SIG-M5 treated with dmso at 0.1 percent for 504 hours (cell line): ENCODE measurements around the gene TLR4.

Experiments used
- DNase-seq: peaks from one replicate; lab custom pipeline; 2025; ENCODE audit not compliant: unreplicated experiment; lab: John Stamatoyannopoulos, UW

Gene TLR4

DNA sequence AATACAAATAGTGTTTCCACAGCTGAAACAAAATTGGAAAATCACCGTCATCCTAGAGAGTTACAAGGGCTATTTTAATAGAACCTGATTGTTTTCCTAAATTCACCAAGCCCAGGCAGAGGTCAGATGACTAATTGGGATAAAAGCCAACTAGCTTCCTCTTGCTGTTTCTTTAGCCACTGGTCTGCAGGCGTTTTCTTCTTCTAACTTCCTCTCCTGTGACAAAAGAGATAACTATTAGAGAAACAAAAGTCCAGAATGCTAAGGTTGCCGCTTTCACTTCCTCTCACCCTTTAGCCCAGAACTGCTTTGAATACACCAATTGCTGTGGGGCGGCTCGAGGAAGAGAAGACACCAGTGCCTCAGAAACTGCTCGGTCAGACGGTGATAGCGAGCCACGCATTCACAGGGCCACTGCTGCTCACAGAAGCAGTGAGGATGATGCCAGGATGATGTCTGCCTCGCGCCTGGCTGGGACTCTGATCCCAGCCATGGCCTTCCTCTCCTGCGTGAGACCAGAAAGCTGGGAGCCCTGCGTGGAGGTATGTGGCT, at the start of gene TLR4:
Gene TLR4 (plus strand): TSS at position 380 of the 552 bp plus-strand sequence. CDS start 70 bp downstream, at position 450.
- peak; percentile 91 for DNase-seq

DNA sequence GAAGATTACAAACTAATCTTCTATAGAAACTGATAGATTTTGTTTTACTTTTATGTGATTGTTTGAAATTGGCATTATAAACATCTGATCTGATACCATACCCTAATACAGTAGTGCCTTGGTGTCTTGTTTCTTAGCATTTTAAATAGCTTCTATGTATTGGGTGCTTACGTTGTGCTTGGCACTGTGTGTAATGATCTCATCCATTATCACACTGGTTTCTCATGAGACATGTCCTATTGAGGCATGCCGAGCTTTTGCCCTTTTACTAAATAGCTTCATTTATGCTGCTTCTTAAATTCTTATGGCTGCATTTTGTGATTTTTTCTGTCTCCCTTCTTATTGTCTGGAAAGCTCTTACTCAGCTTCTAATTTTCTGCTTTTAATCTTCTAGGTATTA, 48.2 kb upstream of the TLR4 start:
- DNase-seq = no peak

DNA sequence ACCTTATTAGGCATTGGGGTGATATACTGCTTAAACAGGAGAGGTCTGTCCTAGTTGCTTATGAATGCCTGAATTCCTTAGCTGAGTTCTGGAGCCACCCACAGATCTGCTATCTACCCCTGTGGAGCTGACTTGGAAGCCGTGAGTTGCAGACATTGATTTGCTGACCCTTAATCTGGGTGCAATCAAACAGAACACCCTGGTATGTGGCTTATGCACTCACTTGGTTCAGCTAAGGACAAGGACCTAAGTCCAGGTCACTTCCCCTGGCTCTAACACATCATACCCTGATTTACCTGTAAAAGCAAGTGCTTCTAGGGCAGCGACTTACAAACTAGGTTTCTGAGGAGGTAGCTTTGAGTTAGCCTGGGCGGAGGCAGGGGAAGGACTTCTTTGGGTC, 41.6 kb upstream of the TLR4 start:
- no peak for DNase-seq

DNA sequence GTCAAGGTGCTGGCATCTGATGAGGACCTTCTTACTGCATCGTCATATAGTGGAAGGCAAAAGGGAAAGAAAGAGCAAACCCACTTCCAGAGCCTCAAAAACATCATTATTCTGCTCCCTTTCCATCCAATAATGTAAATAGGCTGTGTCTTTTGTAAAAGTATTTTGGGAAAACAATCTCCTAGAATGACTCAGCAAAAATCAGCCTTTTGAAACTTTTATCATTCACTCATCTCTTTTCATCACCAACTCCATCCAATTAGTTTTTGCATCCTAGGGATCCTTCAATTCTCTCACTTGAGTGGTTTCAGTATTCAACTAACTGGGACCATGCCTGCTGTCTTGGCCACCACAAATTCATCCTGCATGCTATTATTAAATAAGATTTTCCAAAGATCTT, 39.8 kb upstream of the TLR4 start:
- no peak for DNase-seq

DNA sequence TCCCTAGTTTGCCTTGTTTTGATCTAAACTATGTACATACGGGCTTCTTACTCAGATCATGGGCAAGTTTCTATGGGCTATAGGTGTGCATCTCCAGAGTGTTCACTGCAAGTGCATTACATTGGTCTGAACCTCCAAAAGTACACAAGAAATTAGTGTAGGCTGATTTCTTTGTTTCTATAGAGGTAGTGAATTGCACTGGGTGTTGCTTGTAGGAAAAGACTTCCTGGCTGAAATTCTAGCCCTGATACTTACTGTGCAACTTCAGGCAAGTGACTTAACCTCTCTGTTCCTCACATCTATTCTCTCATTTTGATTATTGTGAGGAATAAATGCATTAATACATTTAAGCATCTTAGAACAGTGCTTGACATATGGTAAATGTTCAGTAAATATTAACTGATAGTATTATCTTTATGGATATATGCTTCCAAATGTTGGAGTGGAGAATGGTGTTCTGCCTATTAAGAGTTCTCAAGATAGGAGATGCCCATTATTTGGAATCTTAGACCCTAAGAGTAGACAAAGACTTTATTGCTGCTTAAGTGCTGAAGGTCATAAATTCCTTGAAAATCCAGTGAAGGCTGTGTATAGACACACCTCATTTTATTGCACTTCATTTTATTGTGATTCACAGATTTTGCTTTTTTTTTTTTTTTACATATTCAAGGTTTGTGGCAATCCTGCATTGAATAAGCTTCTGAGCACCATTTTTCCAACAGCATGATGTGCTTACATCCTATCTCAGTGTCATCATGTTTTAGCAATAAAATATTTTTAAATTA, 38.4 kb upstream of the TLR4 start:
- no peak for DNase-seq

DNA sequence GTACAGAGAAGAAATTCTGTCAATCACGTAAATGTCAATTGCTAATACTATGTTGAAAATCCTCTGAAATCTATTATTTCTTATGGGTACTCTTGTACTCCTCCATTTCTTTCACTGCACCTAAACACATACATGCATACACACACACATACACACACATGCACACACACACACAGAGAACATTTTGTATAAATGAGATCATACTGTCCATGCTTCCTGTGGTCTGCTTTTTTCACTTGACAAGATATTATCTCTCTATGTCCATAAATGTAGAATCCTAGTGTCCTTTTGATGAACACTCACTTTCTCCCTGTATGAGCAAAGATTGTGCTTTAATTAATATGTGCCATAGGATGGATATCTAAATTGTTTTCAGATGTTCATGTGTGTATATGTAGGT, 32.7 kb upstream of the TLR4 start:
- DNase-seq = no peak

DNA sequence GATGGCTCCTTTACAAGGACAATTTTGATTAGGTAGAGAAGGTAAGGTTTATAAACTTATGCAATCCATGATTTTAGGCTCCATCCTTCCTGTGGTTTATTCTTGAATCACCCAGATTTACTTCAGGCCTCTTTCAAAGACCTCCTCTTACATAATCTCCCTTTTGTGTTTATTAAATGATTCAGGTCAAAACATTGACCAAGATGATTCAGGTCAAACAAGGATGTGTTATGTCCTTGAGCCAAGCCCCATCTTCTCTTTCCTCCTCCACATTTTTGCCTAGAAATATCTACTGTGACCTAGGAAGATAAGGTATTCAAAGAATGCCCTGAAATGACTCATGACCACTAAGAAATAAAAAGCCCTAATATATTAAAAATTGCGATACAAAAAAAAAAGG, 31.8 kb upstream of the TLR4 start:
- no peak for DNase-seq

DNA sequence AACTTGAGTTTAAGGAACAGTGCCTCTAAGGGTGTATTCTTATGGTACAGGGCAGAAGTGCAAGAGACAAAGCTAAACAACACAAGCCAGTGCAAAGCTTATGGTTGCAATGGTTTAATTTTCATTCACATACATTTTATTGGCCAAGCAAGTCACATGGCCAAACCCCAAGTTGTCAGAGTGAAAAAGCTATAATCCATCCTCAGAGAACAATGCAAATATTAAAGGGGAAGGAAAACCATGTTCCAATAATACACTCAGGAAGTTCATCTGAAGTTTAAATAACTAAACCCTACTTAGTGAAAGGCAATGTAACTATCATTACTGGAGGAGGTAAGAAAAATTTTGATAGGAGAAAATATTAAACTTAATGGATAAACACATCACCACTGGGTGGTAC, 26.6 kb upstream of the TLR4 start:
- no peak for DNase-seq

DNA sequence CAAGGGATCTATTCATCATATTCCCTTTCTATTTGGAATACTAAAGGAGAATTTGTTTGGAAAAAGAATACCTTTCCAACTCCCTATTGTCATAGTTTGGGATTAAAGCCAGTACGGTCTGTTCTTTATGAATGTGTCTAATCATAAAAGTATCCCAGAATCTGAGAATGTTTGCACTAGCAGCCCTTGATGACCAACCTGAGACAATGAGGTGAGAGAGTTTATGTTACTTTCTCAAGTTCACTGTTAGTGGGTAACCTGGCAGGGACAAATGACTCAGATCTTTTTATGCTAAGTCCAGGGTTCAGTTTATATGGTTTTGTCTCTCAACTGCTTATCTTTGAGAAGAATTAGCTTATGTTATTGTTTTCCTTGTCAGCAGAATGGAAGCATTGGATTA, 25.3 kb upstream of the TLR4 start:
- DNase-seq = no peak

DNA sequence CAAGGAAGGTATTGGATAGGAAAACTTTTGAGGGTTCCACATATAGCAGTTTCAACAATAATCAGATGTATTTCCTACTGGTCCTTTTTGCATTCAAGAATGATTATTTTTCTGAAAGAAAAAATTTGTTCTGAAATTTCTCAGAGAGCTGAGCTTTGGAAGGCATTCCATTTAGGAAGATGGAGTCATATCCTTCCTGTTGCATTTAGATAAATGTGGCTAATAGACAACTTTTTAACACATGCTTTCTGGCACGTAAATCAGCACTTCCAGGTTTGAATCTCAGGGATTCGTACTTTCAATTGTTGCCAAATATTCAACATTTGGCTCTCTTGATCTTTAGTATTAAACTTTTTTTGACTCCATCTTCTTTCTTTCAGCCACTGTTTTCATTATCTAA, 24.8 kb upstream of the TLR4 start:
- no peak for DNase-seq

DNA sequence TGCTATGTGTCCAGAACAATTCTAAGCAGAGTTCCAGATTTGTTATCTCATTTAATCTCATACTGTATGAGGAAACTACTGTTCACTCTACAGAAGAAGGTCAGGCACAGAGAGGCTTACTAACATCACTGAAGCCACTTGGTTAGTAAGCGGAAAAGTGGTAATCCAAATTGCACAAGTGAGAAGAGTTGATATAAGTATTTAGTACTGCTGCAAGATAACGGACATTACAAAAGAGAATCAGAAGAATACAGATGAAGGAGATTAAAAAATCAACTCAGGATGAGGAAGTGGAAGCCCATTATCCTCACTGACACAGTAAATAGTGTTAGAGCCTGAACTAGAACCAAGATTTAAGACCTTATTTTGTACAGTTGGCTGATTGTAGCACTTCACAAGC, 22.3 kb upstream of the TLR4 start:
- no peak for DNase-seq

DNA sequence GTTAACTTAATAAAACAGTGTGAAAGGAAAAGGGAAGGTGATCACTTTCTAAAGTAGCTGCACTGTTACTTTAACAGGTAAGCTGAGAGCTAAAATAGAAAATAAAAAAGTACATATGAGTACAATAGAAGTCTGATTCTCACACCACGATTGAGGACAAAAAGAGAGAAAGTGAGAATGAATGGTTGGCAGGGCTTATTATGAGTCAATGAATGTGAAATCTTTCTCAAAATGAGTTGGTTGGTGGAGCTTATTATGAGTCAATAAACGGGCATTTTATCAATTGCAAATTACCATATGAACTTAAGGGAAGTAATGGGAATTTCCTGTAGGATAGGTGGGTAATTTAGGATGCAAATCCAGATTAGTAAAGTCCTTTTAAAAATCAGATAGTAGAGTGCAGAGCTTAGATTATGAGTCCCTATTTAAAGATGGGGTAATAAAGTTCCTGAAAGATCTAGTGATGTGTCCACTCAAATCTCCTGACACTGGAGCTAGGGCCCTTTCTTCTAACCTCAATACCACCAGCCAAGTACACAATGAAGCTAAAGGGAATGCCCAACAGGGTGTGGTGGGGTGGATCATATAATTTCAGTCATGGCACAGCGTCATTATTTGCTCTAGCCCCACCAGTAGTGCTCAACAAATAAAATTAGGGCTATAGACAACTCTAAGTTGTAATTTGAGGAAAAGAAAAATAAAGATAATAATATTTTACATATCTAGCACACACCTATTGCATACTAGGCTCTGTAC, 21.1 kb upstream of the TLR4 start:
- no peak for DNase-seq

DNA sequence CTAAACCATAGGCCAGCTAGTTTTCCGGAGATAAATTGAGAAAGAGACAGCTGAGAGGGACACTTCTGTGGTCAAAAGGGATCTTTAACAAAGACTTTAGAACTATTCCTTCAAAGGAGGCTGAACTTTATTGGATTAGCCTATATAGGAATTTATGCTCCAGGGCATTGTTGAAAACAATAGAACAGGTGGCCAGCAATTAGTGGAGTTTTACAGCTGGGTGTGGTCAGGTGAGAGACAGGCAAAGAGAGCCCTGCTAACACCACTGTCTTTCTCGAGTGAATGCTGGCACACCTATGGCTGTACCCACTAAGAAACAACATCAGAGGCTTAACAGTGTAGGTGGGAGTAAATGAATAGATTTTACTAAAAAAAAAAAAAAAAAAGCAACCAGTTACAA, 16.7 kb upstream of the TLR4 start:
- no peak for DNase-seq

DNA sequence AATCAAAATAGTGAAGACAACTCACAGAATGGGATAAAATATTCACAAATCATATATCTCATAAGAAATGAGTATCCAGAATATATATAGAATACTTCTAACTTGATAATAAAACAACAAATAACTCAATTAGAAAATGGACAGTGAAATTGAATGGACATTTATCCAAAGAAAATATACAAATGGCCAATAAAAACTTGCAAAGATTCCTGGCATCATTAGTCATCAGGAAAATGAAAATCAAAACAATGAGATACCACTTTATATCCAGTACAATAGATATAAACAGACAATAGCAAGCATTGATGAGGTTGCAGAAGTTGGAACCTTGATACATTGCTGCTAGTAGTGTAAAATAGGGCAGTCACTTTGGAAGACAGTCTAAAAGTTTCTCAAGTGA, 12.8 kb upstream of the TLR4 start:
- DNase-seq = no peak

DNA sequence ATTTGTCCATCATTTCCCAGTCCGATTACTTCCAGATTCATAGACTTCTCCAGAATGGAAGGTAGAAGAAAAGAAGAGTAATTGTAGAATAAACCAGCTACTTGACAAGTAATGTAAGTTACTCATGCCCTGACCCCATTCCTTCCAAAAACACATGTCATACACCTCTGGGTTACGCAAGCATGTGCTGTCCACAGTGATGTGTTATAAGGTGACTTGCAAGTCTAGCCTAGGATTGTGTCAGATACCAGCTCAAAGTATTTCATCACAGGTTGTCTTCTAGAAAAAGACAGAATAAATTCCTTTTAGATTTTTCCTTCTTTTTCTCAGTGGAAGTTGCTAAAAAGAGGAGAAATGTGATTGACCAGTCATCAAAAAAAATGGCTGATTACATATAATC, 8.0 kb upstream of the TLR4 start:
- peak; percentile 50 for DNase-seq

DNA sequence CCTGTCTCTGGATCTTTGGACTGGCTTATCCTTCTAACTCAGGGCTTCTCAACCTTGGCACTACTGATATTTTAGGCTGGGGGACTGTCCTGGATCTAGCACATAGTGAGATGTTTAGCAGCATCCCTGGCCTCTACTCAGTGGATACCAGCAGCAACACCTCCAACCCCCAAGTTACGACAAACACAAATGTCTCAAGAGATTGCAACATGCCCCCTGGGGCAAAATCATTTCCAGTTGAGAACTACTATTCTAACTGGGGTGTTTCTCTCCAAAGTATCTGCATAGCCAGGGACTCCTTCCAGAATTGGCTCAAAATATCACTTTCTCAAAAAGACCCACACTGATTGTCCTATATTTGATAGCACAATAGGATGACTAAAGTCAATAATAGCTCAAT, 7.2 kb upstream of the TLR4 start:
- peak; percentile 36 for DNase-seq

DNA sequence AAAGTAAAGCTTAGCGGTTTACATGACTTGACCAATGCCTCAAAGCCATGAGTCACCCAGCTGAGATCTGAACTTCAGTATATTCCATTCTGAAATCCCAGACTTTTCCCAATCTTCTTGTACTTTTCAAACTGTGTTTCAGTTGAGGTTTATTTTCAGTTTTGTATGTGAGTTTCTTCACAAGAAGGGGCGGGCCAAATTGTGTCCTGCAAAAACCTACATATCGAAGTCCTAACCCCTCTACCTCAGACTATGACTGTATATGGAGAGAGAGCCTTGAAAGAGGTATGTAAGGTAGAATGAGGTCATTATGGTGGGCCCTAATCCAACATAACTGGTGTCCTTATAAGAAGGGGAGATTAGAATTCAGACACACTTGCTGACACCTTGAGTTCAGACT, 666 bp upstream of the TLR4 start:
- DNase-seq = no peak

DNA sequence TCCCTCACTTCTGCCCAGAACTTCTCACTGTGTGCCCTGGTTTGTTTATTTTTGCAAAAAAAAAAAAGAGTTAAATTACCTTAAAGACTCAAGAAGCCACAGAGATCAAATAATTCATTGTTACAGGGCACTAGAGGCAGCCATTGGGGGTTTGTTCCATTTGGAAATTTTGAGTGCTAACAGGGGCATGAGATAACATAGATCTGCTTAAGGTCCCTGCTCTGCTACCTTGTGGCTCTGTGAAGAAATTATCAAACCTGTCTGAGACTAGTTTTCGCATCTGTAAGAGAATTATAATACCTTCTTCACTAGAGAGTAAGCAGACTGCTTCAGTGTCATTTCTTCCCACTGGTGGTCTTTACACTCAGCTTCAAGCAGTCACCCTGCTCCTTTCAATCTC, 394 bp downstream of the TLR4 start:
- no peak for DNase-seq

DNA sequence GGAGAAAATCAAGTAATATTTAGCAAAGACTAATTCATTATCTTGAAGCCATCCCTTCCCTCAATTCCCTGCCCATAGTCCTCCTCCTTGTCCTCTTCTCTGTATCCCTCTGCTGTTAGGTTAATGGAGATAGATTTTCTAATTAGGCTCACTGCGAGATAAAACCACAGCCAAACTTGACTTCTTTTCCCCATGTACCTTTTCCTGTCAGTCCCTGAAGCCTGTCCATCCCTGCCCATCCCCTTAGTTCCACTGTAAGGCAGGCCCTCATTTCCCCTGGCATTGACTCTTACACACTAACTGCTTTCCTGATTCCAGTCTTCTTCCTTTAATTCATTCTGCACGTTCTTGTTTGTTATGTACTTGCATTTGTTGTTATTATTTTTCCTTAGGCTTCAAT, 1.2 kb downstream of the TLR4 start:
- no peak for DNase-seq

DNA sequence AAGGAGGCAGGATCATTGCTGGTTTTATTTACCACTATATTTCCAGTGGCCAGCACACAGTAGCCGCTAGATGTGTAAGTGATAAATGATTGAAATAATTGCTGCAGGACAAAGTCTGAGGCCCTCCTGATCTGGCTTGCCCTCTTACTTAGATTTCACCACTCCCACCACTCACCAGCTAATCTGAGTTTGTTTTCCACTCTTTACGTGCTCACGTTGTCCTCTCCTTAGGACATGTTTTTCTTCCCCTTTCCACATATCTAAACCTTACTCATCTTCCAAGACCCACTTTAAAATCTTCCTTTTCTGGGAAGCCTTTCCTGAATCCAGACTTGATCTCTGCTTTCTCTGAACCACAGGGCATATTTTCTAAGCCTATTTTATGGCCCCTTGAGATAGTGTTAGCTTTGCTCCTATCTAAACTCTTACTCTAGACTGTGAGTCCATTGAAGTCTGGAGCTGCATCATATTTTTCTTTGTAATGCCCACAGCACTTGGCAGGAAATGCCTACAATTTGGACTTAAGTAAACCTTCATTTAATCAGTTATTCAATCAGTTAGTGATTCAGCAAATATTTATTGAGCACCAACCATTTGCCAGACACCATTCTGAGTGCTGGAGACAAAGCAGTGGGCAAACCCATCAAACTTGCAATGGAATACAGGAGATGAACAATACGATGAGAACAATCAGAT, 2.4 kb downstream of the TLR4 start:
- DNase-seq = no peak

DNA sequence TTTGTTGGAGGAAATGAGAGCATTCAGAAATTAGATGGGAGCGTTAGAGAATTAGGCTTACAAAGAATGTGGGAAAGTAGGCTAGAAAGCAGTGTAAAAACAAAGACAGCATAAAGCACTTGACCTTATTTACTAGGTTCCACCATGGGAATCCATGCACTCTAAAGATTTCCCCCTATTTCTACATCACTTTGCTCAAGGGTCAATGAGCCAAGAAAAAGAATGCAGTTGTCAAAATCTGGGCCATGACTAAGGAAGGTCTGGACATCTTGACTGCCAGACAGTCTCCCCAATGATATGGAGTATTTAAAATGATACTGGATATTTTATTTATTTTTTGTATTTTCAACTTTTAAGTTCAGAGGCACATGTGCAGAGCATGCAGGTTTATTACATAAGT, 3.4 kb downstream of the TLR4 start:
- DNase-seq = no peak

DNA sequence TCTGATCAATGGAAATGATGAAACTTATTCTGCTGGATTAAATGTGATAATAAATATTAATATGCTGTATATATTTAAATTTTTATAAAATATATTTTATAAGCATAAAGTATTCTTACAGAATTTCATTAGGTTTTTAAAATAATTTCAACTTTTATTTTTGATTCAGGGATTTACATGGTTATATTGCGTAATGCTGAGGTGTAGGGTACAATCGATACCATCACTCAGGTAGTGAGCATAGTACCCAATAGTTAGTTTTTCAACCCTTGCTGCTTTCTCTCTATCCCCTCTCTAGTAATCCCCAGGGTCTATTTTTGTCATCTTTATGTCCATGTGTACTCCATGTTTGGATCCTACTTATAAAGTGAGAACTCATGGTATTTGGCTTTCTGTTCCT, 5.7 kb downstream of the TLR4 start:
- no peak for DNase-seq
